ENCODE measurements around the gene NMNAT3. TPM values are rescaled to one million over a fixed set of nuclear protein-coding genes. Genes with fewer than 3 reads are reported as not detected.

Gene NMNAT3
- polyA plus RNA-seq, 3 donors: 9.0 to 11.4 (median 9.3) TPM

GRCh38 chr3:139652561-139652960 lies 25.2 kb downstream of the NMNAT3 start:
- DNase-seq (ENCODE audit: extremely low read depth in 1 of 11, low read depth in 9 of 11, low spot score in 4 of 11): no peak

DNA sequence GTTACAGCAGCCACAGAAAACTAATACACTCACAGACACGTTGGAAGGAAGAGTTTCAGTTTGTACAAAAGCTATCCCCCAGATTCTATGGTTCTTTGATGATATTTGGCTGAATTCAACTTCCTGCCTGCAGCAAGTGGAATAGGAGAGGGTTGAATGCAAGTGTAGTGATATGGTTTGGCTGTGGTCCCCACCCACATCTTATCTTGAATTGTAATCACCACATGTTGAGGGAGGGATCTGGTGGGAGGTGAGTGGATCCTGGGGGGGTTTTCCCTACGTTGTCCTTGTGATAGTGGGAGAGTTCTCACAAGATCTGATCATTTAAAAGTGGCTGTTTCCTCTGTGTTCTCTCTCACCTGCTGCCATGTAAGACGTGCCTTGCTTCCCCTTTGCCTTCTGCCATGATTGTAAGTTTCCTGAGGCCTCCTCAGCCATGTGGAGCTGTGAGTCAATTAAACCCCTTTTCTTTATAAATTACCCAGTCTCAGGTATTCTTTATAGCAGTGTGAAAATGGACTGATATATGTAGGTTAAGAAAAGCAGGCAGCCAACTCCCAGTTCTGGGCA lies 29.8 kb downstream of the NMNAT3 start:
- no peak for DNase-seq (ENCODE audit: extremely low read depth in 1 of 11, low read depth in 9 of 11, low spot score in 4 of 11)

- DNase-seq (ENCODE audit: extremely low read depth in 1 of 11, low read depth in 9 of 11, low spot score in 4 of 11): no peak
These were observed 31.3 kb downstream of the NMNAT3 start for GRCh38 chr3:139646512-139646911.

DNA sequence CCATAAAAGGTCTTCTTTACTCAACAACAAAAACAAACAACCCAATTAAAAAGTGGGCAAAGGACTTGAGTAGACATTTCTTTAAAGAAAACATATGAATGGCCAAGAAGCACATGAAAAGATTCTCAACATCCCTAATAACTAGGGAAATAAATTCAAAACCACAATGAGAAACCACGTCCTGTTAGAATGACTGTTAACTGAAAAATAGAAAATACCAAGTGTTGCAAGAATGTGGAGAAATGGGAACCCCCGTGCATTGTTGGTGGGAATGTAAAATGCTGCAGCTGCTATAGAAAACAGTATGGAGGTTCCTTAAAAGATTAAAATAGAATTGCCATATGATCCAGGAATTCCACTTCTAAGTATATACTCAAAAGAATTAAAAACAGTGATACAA lies 34.8 kb downstream of the NMNAT3 start:
- no peak for DNase-seq (ENCODE audit: extremely low read depth in 1 of 11, low read depth in 9 of 11, low spot score in 4 of 11)

- no peak for DNase-seq (ENCODE audit: extremely low read depth in 1 of 11, low read depth in 9 of 11, low spot score in 4 of 11)
These were observed 37.3 kb downstream of the NMNAT3 start for GRCh38 chr3:139640456-139640855.

DNA sequence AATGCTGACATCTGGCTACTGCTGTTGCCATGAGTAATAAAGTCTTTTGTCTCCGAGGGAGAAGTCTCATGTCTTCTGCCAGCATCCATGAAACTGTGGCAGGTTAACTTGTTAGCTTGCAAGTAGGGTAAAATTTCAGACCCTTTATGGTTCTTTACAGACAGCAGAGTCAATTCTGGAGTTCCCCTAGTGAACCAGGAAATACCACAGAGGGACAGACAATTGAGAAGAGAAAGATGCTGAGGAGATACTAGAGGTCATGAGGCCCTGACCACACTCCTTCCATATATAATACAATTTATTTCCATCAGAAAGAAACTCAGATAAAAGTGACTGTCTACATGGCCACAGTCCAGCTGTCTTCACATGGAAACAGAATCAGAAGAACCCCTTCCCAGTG lies 38.1 kb downstream of the NMNAT3 start:
- no peak for DNase-seq (ENCODE audit: extremely low read depth in 1 of 11, low read depth in 9 of 11, low spot score in 4 of 11)

- DNase-seq (ENCODE audit: extremely low read depth in 1 of 11, low read depth in 9 of 11, low spot score in 4 of 11): no peak
These were observed 39.3 kb downstream of the NMNAT3 start for GRCh38 chr3:139638518-139638917.

GRCh38 chr3:139636511-139636910 lies 41.3 kb downstream of the NMNAT3 start:
- DNase-seq (ENCODE audit: extremely low read depth in 1 of 11, low read depth in 9 of 11, low spot score in 4 of 11): no peak

DNA sequence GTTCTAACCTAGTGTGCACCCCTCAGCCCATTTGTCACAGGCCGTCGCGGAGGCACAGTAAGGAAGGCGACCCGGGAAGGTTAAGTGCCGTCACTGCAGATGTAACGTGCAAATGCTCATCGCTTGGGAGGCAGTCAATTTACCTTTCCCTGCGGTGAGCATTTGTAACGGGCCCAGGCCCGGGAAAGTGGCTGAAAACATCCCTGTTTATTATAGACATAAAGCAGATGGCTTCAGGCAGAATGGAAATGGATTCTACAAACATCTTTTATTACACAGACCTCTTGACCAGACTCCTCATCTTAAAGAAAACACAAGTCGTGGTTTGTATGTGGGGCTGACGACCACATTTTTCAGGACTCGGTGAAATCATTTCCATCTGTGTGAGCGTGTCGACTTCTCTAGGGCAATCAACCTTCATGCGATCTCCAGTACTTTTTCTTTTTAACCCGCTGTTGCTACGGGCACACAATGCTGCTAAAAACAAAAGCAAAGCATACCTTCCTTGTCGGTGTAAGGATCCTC lies 43.6 kb downstream of the NMNAT3 start:
- DNase-seq (ENCODE audit: extremely low read depth in 1 of 11, low read depth in 9 of 11, low spot score in 4 of 11): no peak

DNA sequence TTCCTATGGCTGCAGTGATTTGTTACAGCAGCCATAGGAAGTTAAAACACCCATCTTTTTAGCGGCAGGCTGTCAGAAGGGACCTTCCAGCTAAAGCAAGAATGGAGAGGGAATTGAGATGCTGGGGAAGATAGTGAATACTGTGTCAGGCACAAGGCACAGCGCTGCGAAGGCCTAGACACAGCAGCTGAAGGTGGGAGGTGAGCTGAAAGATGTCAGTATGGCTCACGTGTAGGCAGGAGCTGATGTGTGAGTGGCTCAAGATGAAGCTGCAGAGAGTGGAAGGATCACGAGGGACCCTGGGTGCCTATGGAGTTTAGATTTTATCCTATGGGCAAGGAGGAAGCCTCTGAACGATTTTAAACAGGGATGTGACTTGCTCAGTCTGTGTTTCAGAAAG lies 44.3 kb downstream of the NMNAT3 start:
- DNase-seq (ENCODE audit: extremely low read depth in 1 of 11, low read depth in 9 of 11, low spot score in 4 of 11): no peak

DNA sequence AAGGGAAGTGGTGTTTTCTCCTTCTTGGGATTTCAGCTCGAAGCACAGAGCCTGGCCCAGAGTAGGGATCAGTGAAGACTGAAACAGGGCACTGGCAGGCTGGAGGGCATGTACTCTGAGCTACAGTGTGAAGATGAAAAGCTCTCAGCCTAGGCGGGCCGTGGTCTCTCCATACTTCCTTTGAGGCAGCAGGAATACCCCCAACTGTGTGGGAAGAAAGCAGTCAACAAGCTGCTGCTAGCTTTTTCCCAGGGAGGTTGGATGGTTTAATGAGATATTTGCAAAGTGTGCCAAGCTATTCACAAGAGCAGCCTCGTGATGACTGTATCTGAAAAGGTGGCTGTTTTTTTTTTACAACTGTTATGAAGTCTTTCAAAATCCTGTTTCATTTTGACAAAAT lies 47.2 kb downstream of the NMNAT3 start:
- no peak for DNase-seq (ENCODE audit: extremely low read depth in 1 of 11, low read depth in 9 of 11, low spot score in 4 of 11)

DNA sequence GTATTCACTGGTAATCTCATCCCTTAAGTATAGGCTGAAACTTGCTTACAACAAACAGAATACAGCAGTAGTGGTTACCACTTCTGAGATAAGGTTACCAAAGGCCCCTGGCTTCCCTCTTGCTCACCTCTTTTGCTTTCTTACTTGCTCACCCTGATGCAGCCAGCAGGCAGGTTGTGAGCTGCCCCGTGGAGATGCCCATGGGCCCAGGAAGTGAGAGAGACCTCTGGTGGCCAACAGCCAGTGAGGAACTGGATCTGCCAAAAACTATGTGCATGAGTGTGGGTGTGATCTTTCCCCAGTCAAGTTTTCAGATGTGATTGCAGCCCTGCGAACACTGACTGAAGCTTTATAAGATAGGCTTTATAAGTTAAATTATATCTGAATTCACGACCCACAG lies 48.7 kb downstream of the NMNAT3 start:
- no peak for DNase-seq (ENCODE audit: extremely low read depth in 1 of 11, low read depth in 9 of 11, low spot score in 4 of 11)

DNA sequence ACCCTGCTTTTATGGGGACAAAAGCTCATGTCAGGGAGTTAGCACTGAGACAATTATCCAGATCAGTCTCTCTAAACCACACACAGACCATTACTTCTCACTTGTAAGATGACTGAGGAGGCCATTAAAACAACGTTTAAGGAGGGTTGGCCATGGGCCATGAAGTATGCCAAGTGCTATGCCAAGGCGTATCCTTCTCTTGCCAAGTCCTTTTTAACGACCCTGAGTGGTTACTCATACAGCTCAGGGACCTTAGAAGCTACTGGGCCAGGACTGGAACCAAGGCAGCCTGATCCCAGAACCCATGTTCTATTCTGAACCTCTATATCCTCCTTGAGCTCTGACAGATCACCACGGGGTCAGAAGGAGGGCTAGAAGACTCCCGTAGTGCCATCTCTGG lies 50.0 kb downstream of the NMNAT3 start:
- no peak for DNase-seq (ENCODE audit: extremely low read depth in 1 of 11, low read depth in 9 of 11, low spot score in 4 of 11)

GRCh38 chr3:139620438-139620837 lies 57.3 kb downstream of the NMNAT3 start:
- DNase-seq (ENCODE audit: extremely low read depth in 1 of 11, low read depth in 9 of 11, low spot score in 4 of 11): no peak

DNA sequence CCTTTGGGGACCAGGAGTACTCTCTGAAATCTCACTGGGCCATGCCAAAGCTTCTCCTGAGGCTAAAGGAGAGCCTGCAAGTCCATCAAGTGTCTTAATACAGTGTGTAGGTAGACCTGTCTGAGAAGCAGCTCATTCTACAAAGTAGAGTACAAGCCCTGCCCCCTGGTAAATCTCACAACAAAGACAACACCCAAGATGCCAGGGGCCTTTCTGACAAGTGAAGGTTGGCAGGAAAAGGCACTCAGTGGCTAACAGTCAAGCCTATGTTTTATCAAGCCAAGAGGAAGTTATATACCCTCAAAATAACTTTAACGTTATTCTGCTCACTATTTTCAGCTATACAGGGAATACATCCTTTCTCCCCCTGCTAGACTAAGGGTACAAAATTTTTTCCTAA lies 58.3 kb downstream of the NMNAT3 start:
- DNase-seq (ENCODE audit: extremely low read depth in 1 of 11, low read depth in 9 of 11, low spot score in 4 of 11): no peak

DNA sequence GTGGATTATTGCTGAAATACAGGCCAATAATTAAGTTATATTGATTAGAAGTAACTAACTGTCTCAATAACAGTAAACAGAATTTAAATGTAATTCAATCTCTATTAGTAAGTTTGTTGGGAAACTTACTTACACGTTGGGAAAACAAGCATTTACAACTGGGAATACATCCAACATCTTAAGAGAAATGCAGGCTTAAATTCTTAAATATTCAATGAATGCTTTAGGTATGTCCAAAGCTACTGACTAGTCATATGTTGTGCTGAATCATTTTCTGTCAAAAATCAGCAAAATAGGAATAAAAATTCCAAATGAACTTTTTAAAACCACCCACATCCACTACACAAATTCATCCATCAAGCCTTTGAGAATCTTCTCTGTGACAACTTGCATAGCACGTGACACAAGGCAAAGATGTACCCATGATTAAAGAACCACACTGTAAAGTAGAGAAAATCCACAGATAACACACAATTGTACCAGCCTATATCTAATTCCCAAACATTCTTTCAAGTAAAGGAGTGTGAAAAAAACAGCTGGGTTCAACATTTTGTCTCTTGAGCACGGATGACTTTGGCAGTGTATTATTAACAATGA lies 60.0 kb downstream of the NMNAT3 start:
- no peak for DNase-seq (ENCODE audit: extremely low read depth in 1 of 11, low read depth in 9 of 11, low spot score in 4 of 11)

GRCh38 chr3:139611528-139611927 lies 66.2 kb downstream of the NMNAT3 start:
- DNase-seq (ENCODE audit: extremely low read depth in 1 of 11, low read depth in 9 of 11, low spot score in 4 of 11): no peak

GRCh38 chr3:139610886-139611285 lies 66.9 kb downstream of the NMNAT3 start:
- no peak for DNase-seq (ENCODE audit: extremely low read depth in 1 of 11, low read depth in 9 of 11, low spot score in 4 of 11)

GRCh38 chr3:139608924-139609323 lies 68.8 kb downstream of the NMNAT3 start:
- DNase-seq (ENCODE audit: extremely low read depth in 1 of 11, low read depth in 9 of 11, low spot score in 4 of 11): no peak

- DNase-seq (ENCODE audit: extremely low read depth in 1 of 11, low read depth in 9 of 11, low spot score in 4 of 11): no peak
These were observed 69.7 kb downstream of the NMNAT3 start for GRCh38 chr3:139608108-139608380.
